HG02885 (cell line): ENCODE data around the gene SEMA5A.

Experiments used
- ATAC-seq: cut with Tn5 transposase; IDR thresholded peaks from one replicate; pipeline ENCODE4 v1.9.1; 2021; ENCODE audit warnings: mild to moderate bottlenecking; ENCODE audit not compliant: unreplicated experiment, poor library complexity

SEMA5A gene

GRCh38 chr5:9545992-9546851 is at the start of gene SEMA5A:
SEMA5A (minus strand) TSS chr5:9546075; CDS start chr5:9379946, 166,129 bp downstream.
- peak; percentile 44 for ATAC-seq

- no peak for ATAC-seq
These were observed 49.0 kb upstream of the SEMA5A start for GRCh38 chr5:9594913-9595312.

- ATAC-seq = no peak
These were observed 43.4 kb upstream of the SEMA5A start for GRCh38 chr5:9589049-9589835.

GRCh38 chr5:9588254-9588653 is 42.4 kb upstream of the SEMA5A start:
- ATAC-seq = no peak

- no peak for ATAC-seq
These were observed 41.3 kb upstream of the SEMA5A start for GRCh38 chr5:9587135-9587534.

- ATAC-seq = no peak
These were observed 36.5 kb upstream of the SEMA5A start for GRCh38 chr5:9582406-9582805.

GRCh38 chr5:9573796-9574195 is 27.9 kb upstream of the SEMA5A start:
- no peak for ATAC-seq

- ATAC-seq = no peak
These were observed 26.4 kb upstream of the SEMA5A start for GRCh38 chr5:9572246-9572645.

- no peak for ATAC-seq
These were observed 25.0 kb upstream of the SEMA5A start for GRCh38 chr5:9570876-9571275.

GRCh38 chr5:9567039-9567438 is 21.2 kb upstream of the SEMA5A start:
- no peak for ATAC-seq

GRCh38 chr5:9564752-9565151 is 18.9 kb upstream of the SEMA5A start:
- no peak for ATAC-seq

- ATAC-seq = no peak
These were observed 16.3 kb upstream of the SEMA5A start for GRCh38 chr5:9562141-9562540.

GRCh38 chr5:9559965-9560364 is 14.1 kb upstream of the SEMA5A start:
- ATAC-seq = no peak

- no peak for ATAC-seq
These were observed 12.6 kb upstream of the SEMA5A start for GRCh38 chr5:9558319-9558965.

GRCh38 chr5:9557696-9558095 is 11.8 kb upstream of the SEMA5A start:
- ATAC-seq = no peak

GRCh38 chr5:9555961-9556360 is 10.1 kb upstream of the SEMA5A start:
- ATAC-seq = no peak

GRCh38 chr5:9554122-9554521 is 8.2 kb upstream of the SEMA5A start:
- ATAC-seq = no peak

GRCh38 chr5:9553561-9553960 is 7.7 kb upstream of the SEMA5A start:
- no peak for ATAC-seq

- ATAC-seq = no peak
These were observed 6.0 kb upstream of the SEMA5A start for GRCh38 chr5:9551567-9552537.

- no peak for ATAC-seq
These were observed 4.1 kb upstream of the SEMA5A start for GRCh38 chr5:9549941-9550340.
